Neural progenitor cell (in vitro differentiated cells): ENCODE measurements around the gene BEAN1. TPM values are rescaled to one million over a fixed set of nuclear protein-coding genes. Genes with fewer than 3 reads are reported as not detected.

Experiments
- DNase-seq: peaks from one replicate; pipeline ENCODE4 v3.0.0-alpha.2; 2016; ENCODE audit warnings: low spot score
- H2AFZ ChIP-seq: fragments of 200-600 bp; sonication (generic); replicated peaks from 2 replicates; pipeline ENCODE4 v1.6.1; 2016; ENCODE audit warnings: antibody characterized with exemption
- H3F3A ChIP-seq: fragments of 200-600 bp; sonication (generic); 2 replicates; pipeline ENCODE4 v1.6.1; 2016; ENCODE audit warnings: antibody characterized with exemption, low read depth
- H3K27ac ChIP-seq: fragments of 200-600 bp; sonication (generic); 2 replicates; pipeline ENCODE4 v1.5.1; 2016; ENCODE audit warnings: mild to moderate bottlenecking
- H3K27me3 ChIP-seq: fragments of 200-600 bp; sonication (generic); 2 replicates; pipeline ENCODE4 v1.6.1; 2016; ENCODE audit warnings: mild to moderate bottlenecking, moderate library complexity
- H3K36me3 ChIP-seq: fragments of 200-600 bp; sonication (generic); 2 replicates; pipeline ENCODE4 v1.5.1; 2016
- H3K4me1 ChIP-seq: fragments of 200-600 bp; sonication (generic); 2 replicates; pipeline ENCODE4 v1.6.1; 2016; ENCODE audit warnings: mixed run types
- H3K4me2 ChIP-seq: fragments of 200-600 bp; sonication (generic); 2 replicates; pipeline ENCODE4 v1.6.1; 2016
- H3K4me3 ChIP-seq: fragments of 200-600 bp; sonication (generic); 2 replicates; pipeline ENCODE4 v1.5.1; 2016
- H3K79me2 ChIP-seq: fragments of 200-600 bp; sonication (generic); 2 replicates; pipeline ENCODE4 v1.6.1; 2016; ENCODE audit warnings: low read depth
- H3K9ac ChIP-seq: fragments of 200-600 bp; sonication (generic); 2 replicates; pipeline ENCODE4 v1.6.1; 2016
- H3K9me3 ChIP-seq: fragments of 200-600 bp; sonication (generic); 2 replicates; pipeline ENCODE4 v1.5.1; 2016; ENCODE audit warnings: low read depth
- H4K20me1 ChIP-seq: fragments of 200-600 bp; sonication (generic); 2 replicates; pipeline ENCODE4 v1.6.1; 2016; ENCODE audit warnings: low read depth
- H3K27ac Mint-ChIP-seq: 3 replicates; pipeline ENCODE4 v1.8.0; 2021; ENCODE audit warnings: mixed read lengths
- H3K27me3 Mint-ChIP-seq: 2 replicates; pipeline ENCODE4 v1.8.0; 2022; ENCODE audit warnings: low read depth, mild to moderate bottlenecking, inconsistent platforms, moderate library complexity, mixed read lengths; ENCODE audit not compliant: insufficient read depth
- H3K36me3 Mint-ChIP-seq: 3 replicates; pipeline ENCODE4 v1.8.0; 2021; ENCODE audit warnings: mixed read lengths
- H3K4me1 Mint-ChIP-seq: 3 replicates; pipeline ENCODE4 v1.8.0; 2021; ENCODE audit warnings: mixed read lengths
- H3K4me3 Mint-ChIP-seq: 3 replicates; pipeline ENCODE4 v1.8.0; 2021; ENCODE audit warnings: mild to moderate bottlenecking, moderate library complexity, mixed read lengths
- H3K9me3 Mint-ChIP-seq: 3 replicates; pipeline ENCODE4 v1.8.0; 2020; ENCODE audit warnings: mixed read lengths
- EZH2 ChIP-seq: fragments of 200-600 bp; sonication (generic); IDR thresholded peaks from 2 replicates; pipeline ENCODE4 v1.6.1; 2017; ENCODE audit warnings: antibody characterized with exemption, mild to moderate bottlenecking, moderate library complexity
- EZH2phosphoT487 ChIP-seq: fragments of 200-600 bp; sonication (generic); IDR thresholded peaks from 2 replicates; pipeline ENCODE4 v1.6.1; 2017; ENCODE audit warnings: antibody characterized with exemption
- total RNA-seq: library from RNA; depleted of rRNA; stranded (reverse); fragments of >200 nt; gene quantifications from 2 replicates; pipeline ENCODE4 v1.2.3, GENCODE V29; 2015; ENCODE audit warnings: low replicate concordance
- TF ChIP-seq, protein P1 (sequence below): fragments of 200-600 bp; sonication (generic); IDR thresholded peaks from 2 replicates; pipeline ENCODE4 v1.5.1; 2017; ENCODE audit warnings: antibody characterized with exemption, mild to moderate bottlenecking

The BEAN1 gene
- total RNA-seq, 1 donor from 2014 or later, result 0.32 TPM

DNA sequence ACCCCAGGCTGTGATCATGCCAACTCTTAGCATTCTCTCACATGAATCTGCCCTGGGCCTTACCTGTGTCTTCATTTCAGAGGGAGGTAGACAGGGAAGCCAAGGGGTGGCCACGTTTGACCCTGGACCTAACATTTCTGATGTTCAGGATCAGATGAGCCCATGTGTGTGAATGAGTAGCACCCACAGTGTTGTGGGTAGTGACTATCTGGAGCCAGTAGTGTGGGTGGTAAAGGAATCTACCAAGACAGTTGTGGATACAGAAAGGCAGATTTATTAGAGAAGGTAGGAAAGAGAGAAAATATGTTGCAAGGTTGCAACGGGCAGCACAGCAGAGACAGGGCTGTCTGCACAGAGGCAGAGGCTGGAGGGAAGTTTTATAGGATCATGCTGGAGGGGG, 62.3 kb downstream of the BEAN1 start:
- no peaks in the 10 kb centered on the region for H4K20me1 ChIP-seq
- no peak overlapping the region for H2AFZ ChIP-seq
- no peaks in the 10 kb centered on the region for H3K79me2 ChIP-seq
- H3K27ac ChIP-seq, result no peak overlapping the region
- H3K9ac ChIP-seq, result no peak overlapping the region
- Mint-ChIP-seq H3K27ac (no peak overlapping the region), H3K4me3 (no peak overlapping the region), H3K9me3 (peaks cover 8% of the 10 kb centered on the region), H3K27me3 (peaks cover 11% of the 10 kb centered on the region), H3K4me1 (peaks cover 17% of the 10 kb centered on the region), H3K36me3 (peaks cover 1% of the 10 kb centered on the region)
- no peaks in the 10 kb centered on the region for H3K36me3 ChIP-seq
- DNase-seq, result no peak
- H3K4me2 ChIP-seq, result no peak overlapping the region
- H3K9me3 ChIP-seq, result no peaks in the 10 kb centered on the region
- TF ChIP-seq EZH2phosphoT487 (no peak), EZH2 (no peak)
- TF ChIP-seq, protein P1, sequence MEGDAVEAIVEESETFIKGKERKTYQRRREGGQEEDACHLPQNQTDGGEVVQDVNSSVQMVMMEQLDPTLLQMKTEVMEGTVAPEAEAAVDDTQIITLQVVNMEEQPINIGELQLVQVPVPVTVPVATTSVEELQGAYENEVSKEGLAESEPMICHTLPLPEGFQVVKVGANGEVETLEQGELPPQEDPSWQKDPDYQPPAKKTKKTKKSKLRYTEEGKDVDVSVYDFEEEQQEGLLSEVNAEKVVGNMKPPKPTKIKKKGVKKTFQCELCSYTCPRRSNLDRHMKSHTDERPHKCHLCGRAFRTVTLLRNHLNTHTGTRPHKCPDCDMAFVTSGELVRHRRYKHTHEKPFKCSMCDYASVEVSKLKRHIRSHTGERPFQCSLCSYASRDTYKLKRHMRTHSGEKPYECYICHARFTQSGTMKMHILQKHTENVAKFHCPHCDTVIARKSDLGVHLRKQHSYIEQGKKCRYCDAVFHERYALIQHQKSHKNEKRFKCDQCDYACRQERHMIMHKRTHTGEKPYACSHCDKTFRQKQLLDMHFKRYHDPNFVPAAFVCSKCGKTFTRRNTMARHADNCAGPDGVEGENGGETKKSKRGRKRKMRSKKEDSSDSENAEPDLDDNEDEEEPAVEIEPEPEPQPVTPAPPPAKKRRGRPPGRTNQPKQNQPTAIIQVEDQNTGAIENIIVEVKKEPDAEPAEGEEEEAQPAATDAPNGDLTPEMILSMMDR, result no peak
- no peaks in the 10 kb centered on the region for H3F3A ChIP-seq
- H3K27me3 ChIP-seq, result no peaks in the 10 kb centered on the region
- no peak overlapping the region for H3K4me3 ChIP-seq
- no peaks in the 10 kb centered on the region for H3K4me1 ChIP-seq

DNA sequence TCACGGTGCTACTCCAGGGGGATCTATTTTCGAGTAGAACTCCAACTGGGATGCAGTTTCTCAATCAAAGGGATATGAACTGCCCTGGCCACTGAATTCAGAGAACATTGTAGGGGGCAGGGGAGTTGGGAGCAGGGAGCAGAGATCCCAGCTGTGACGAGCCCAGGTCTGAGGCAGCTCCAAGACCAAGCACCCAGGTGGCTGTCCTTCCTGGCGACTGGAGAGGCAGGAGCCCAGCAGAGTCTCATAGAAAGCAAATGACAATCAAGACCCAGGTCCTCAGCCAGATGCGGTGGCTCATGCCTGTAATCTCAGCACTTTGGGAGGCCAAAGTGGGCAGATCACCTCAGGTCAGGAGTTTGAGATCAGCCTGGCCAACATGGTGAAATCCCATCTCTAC, 62.7 kb downstream of the BEAN1 start:
- H3K4me1 Mint-ChIP-seq, result peaks cover 17% of the 10 kb centered on the region
- H3K27ac ChIP-seq, result no peak overlapping the region

DNA sequence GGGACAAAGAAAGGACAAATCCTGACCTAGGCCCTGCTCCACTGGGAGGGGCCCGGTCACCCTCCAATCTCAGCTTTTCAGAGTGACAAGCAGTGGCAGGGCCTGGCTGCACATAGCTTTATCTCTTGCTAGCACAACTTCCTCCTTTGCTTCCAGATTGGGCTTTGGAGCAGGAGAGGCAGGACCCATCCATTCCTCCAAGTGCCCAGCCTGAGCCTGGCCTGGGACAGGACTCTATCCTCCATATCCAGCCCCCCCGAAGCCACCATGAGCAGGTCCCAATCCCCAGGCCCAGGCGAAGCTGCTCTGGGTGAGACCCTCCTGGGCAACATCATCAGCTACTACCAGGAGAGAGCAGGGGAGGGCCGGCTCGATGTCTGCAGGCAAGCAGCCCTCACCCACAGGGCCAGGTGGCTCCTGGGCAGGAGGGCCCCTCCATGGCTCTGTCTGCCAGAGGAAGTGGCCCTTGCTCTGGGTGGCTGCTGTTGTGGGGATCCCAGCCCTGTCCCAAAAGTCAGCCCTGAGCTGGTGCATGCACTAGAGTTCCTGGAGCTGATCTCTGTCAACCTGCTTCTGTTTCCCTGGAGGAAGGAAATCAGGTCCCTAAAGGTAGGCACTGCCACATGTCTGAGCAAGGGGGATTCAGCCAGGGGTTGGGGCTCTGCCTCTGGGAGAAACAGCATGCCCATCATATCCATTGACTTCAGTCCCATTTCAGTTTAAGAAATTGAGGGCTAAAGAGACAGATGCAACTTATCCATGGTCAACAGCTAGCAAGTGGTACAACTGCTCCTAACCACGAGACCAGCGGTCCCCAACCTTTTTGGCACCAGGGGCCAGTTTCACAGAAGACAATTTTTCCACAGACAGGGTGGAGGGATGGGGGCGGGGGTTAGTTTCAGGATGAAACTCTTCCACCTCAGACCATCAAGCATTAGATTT, 64.0 kb downstream of the BEAN1 start:
- Histone ChIP-seq H3K4me1 (no peaks in the 10 kb centered on the region), H3K9me3 (no peaks in the 10 kb centered on the region), H3F3A (no peaks in the 10 kb centered on the region), H4K20me1 (no peaks in the 10 kb centered on the region), H3K4me2 (no peak overlapping the region), H3K9ac (no peak overlapping the region), H2AFZ (no peak overlapping the region), H3K36me3 (no peaks in the 10 kb centered on the region), H3K27ac (no peak overlapping the region), H3K27me3 (no peaks in the 10 kb centered on the region), H3K79me2 (no peaks in the 10 kb centered on the region), H3K4me3 (no peak overlapping the region)
- no peak for DNase-seq
- no peak overlapping the region for H3K4me3 Mint-ChIP-seq
- peaks cover 14% of the 10 kb centered on the region for H3K4me1 Mint-ChIP-seq
- TF ChIP-seq, protein P1, result no peak
- no peak for TF ChIP-seq EZH2
- H3K27ac Mint-ChIP-seq, result no peak overlapping the region
- peaks cover 13% of the 10 kb centered on the region for H3K9me3 Mint-ChIP-seq
- peaks cover 1% of the 10 kb centered on the region for H3K36me3 Mint-ChIP-seq
- H3K27me3 Mint-ChIP-seq, result peaks cover 8% of the 10 kb centered on the region

More for the DNA sequence above, 62.7 kb downstream of the BEAN1 start:
- Histone ChIP-seq H3K27me3 (no peaks in the 10 kb centered on the region), H3K79me2 (no peaks in the 10 kb centered on the region), H3F3A (no peaks in the 10 kb centered on the region), H3K4me3 (no peak overlapping the region), H3K4me1 (no peaks in the 10 kb centered on the region), H3K9me3 (no peaks in the 10 kb centered on the region), H3K36me3 (no peaks in the 10 kb centered on the region), H4K20me1 (no peaks in the 10 kb centered on the region), H3K9ac (no peak overlapping the region), H2AFZ (no peak overlapping the region), H3K4me2 (no peak overlapping the region)
- no peak for DNase-seq
- TF ChIP-seq EZH2, result no peak
- TF ChIP-seq EZH2phosphoT487, result no peak
- TF ChIP-seq, protein P1, result no peak
- Mint-ChIP-seq H3K27me3 (peaks cover 8% of the 10 kb centered on the region), H3K9me3 (peaks cover 8% of the 10 kb centered on the region), H3K4me3 (no peak overlapping the region), H3K27ac (no peak overlapping the region), H3K36me3 (peaks cover 1% of the 10 kb centered on the region)
